Esophagus squamous epithelium (tissue), 5 donors: ENCODE data around the gene RPS6KA3. TPM values are rescaled to one million over a fixed set of nuclear protein-coding genes. Genes with fewer than 3 reads are reported as not detected.
"Not testable (repeated sequence)": the region's sequence is repeated elsewhere in the genome, so short reads cannot be mapped to it uniquely, and the experiment has no call there.

ENCODE experiments used
- DNase-seq: peaks from one replicate; lab custom pipeline; 2025; lab: John Stamatoyannopoulos, UW
- H3K27ac ChIP-seq, 4 donors: fragments of 200-600 bp; sonication (generic); one replicate each; pipeline ENCODE4 v1.5.1; 2016 to 2019; ENCODE audit warnings: mild to moderate bottlenecking in 1 of 4
- H3K27me3 ChIP-seq, 4 donors: fragments of 200-600 bp; sonication (generic); 1 replicate in 3 of 4; 2 replicates in 1 of 4; pipeline versions ENCODE4 v1.5.1 to v1.6.0; 2017 to 2021; ENCODE audit warnings: antibody characterized with exemption in 1 of 4
- H3K36me3 ChIP-seq, 3 donors: fragments of 200-600 bp; sonication (generic); one replicate each; pipeline ENCODE4 v1.5.1; 2016 to 2019
- H3K4me1 ChIP-seq, 3 donors: fragments of 200-600 bp; sonication (generic); one replicate each; pipeline ENCODE4 v1.5.1; 2017 to 2019
- H3K4me3 ChIP-seq, 4 donors: fragments of 200-600 bp; sonication (generic); 1 replicate in 3 of 4; 2 replicates in 1 of 4; pipeline ENCODE4 v1.5.1; 2016 to 2019; ENCODE audit warnings: mild to moderate bottlenecking in 2 of 4, moderate library complexity in 1 of 4
- H3K9me3 ChIP-seq, 3 donors: fragments of 200-600 bp; sonication (generic); one replicate each; pipeline ENCODE4 v1.5.1; 2016 to 2019
- CTCF ChIP-seq, 6 experiments: fragments of 450-650 bp in 4 of 6; fragments of 200-600 bp in 2 of 6; sonication (generic) in 2 of 6; IDR thresholded peaks; one replicate each; pipeline ENCODE4 v1.5.1; 2016 to 2019; ENCODE audit warnings: antibody characterized with exemption in 6 of 6, mild to moderate bottlenecking in 4 of 6, moderate library complexity in 4 of 6
- POLR2A ChIP-seq, 4 donors: fragments of 450-650 bp; IDR thresholded peaks; one replicate each; pipeline ENCODE4 v1.6.1; 2017; ENCODE audit warnings: antibody characterized with exemption in 4 of 4, mild to moderate bottlenecking in 4 of 4, moderate library complexity in 3 of 4
- WGBS, 2 donors: methylation state at CpG; one replicate each; pipeline ENCODE4 v1.1.5; 2018; 5-methylcytosine and 5-hydroxymethylcytosine counted together
- intact Hi-C: fragments of 100-400 bp; cut with DNase I; formaldehyde crosslinking; loops from one replicate; pipeline ENCODE4 v1.15.0; 2022
- total RNA-seq, 4 donors: library from RNA; depleted of rRNA; stranded (reverse); fragments of >200 nt; gene quantifications; one replicate each; pipeline ENCODE4 v1.1.0, GENCODE V29; 2016
- donor health status: DM: yes; HTN: yes; CAD: no.

RPS6KA3 gene
- total RNA-seq, 4 donors from 2014 or later = 15.8 to 30.9 (median 29.7) TPM

- H3K27me3 ChIP-seq = no peaks in the 10 kb centered on the region
- 39 to 77% methylated on average over 4 of the region's 4 CpGs for WGBS, 2 donors
- TF ChIP-seq CTCF (IDR thresholded peaks at IDR 0.05) (no peak), POLR2A (IDR thresholded peaks at IDR 0.05) (no peak)
- peaks cover 0 to 13% (median 0%) of the 10 kb centered on the region in 3 donors for H3K4me1 ChIP-seq
- peaks cover 0 to 54% (median 14%) of the 10 kb centered on the region in 3 donors for H3K36me3 ChIP-seq
- intact Hi-C loops = no loop called here
- no peaks in the 10 kb centered on the region for H3K9me3 ChIP-seq
- H3K27ac ChIP-seq = no peak overlapping the region
- no peak for DNase-seq
- no peak overlapping the region for H3K4me3 ChIP-seq
These were observed 138.0 kb downstream of the RPS6KA3 start for GRCh38 chrX:20128670-20129069.

GRCh38 chrX:20127440-20127839, 139.3 kb downstream of the RPS6KA3 start:
- H3K27me3 ChIP-seq, H3K4me3 ChIP-seq, intact Hi-C loops, H3K9me3 ChIP-seq, DNase-seq, H3K27ac ChIP-seq: not testable (repeated sequence)
- Histone ChIP-seq H3K4me1 (peaks cover 0 to 13% (median 0%) of the 10 kb centered on the region in 3 donors), H3K36me3 (peaks cover 0 to 42% (median 5%) of the 10 kb centered on the region in 3 donors)
- TF ChIP-seq CTCF (IDR thresholded peaks at IDR 0.05) = peak in 1 of 6 experiments; percentile 34
- WGBS, 2 donors = 0 to 7% methylated on average over 3 of the region's 3 CpGs

- DNase-seq, H3K27me3 ChIP-seq, H3K9me3 ChIP-seq, H3K4me3 ChIP-seq, H3K27ac ChIP-seq, intact Hi-C loops: not testable (repeated sequence)
- Histone ChIP-seq H3K36me3 (peaks cover 0 to 36% (median 5%) of the 10 kb centered on the region in 3 donors), H3K4me1 (peaks cover 0 to 13% (median 0%) of the 10 kb centered on the region in 3 donors)
- no CpG with 5 or more reads among the region's 1 CpG for WGBS, 2 donors
These were observed 139.9 kb downstream of the RPS6KA3 start for GRCh38 chrX:20126833-20127232.

- no peak overlapping the region for H3K4me3 ChIP-seq
- no peak for DNase-seq
- no peaks in the 10 kb centered on the region for H3K9me3 ChIP-seq
- no peak overlapping the region for H3K27ac ChIP-seq
- peaks cover 0 to 17% (median 5%) of the 10 kb centered on the region in 3 donors for H3K36me3 ChIP-seq
- peaks cover 0 to 13% (median 0%) of the 10 kb centered on the region in 3 donors for H3K4me1 ChIP-seq
- intact Hi-C loops = no loop called here
- H3K27me3 ChIP-seq = no peaks in the 10 kb centered on the region
- TF ChIP-seq POLR2A (IDR thresholded peaks at IDR 0.05) (no peak), CTCF (IDR thresholded peaks at IDR 0.05) (no peak)
These were observed 141.7 kb downstream of the RPS6KA3 start for GRCh38 chrX:20124964-20125363.

- no peak for DNase-seq
- peaks cover 0 to 28% (median 6%) of the 10 kb centered on the region in 4 donors for H3K27me3 ChIP-seq
These were observed 148.5 kb downstream of the RPS6KA3 start for GRCh38 chrX:20118065-20118824.

More at GRCh38 chrX:20118065-20118824, 148.5 kb downstream of the RPS6KA3 start:
- TF ChIP-seq CTCF (IDR thresholded peaks at IDR 0.05) (no peak), POLR2A (IDR thresholded peaks at IDR 0.05) (no peak)
- no peaks in the 10 kb centered on the region for H3K9me3 ChIP-seq
- H3K36me3 ChIP-seq = no peaks in the 10 kb centered on the region
- no peak overlapping the region for H3K4me3 ChIP-seq
- peaks cover 0 to 22% (median 5%) of the 10 kb centered on the region in 3 donors for H3K4me1 ChIP-seq
- H3K27ac ChIP-seq = no peak overlapping the region
- intact Hi-C loops = no loop called here
- WGBS, 2 donors = 35 to 43% methylated on average over 6 to 12 of the region's 12 CpGs
